ENCODE measurements around the gene FAM136A. TPM values are rescaled to one million over a fixed set of nuclear protein-coding genes. Genes with fewer than 3 reads are reported as not detected.
A peak's percentile ranks its signal among the peaks of the same experiment; 100 is the strongest.

The FAM136A gene
- total and polyA plus RNA-seq, 2 of the 13 experiments (the other 11 are each of a cell fraction or from before 2014, with no cell fraction given), result 77.8 to 126 TPM

- TF ChIP-seq BCLAF1 (IDR thresholded peaks at IDR 0.05) (no peak), ZNF878 (CRISPR knock-in tag; IDR thresholded peaks at IDR 0.05) (no peak), SNAPC4 (CRISPR knock-in tag; IDR thresholded peaks at IDR 0.05) (peak; percentile 91), ZKSCAN5 (CRISPR knock-in tag; IDR thresholded peaks at IDR 0.05) (no peak), ZNF563 (CRISPR knock-in tag; IDR thresholded peaks at IDR 0.05) (peak; percentile 81), ZNF766 (CRISPR knock-in tag; IDR thresholded peaks at IDR 0.05; ENCODE audit: borderline replicate concordance) (no peak), GTF3A (CRISPR knock-in tag; conservative IDR thresholded peaks at IDR 0.05) (no peak; the same call in 1 of the 2 replicates), SPEN (CRISPR knock-in tag; IDR thresholded peaks at IDR 0.05; ENCODE audit: low read depth) (peak; percentile 79), ZNF18 (CRISPR knock-in tag; IDR thresholded peaks at IDR 0.05; ENCODE audit: insufficient replicate concordance) (peak; percentile 93), ZSCAN29 (CRISPR knock-in tag; conservative IDR thresholded peaks at IDR 0.05) (no peak), GATAD1 (CRISPR knock-in tag; IDR thresholded peaks at IDR 0.05) (peak; percentile 46; the same call in 1 of the 2 replicates), CEBPB (IDR thresholded peaks at IDR 0.05; ENCODE audit: borderline replicate concordance, low read depth, low read length) (peak; percentile 64; the same call in 1 of the 2 replicates), ZBTB7A (CRISPR knock-in tag; IDR thresholded peaks at IDR 0.05) (0 out of 2 replicates have a peak, but pooled peaks have one; percentile 62), ZNF567 (CRISPR knock-in tag; IDR thresholded peaks at IDR 0.05; ENCODE audit: borderline replicate concordance) (no peak), NFIB (CRISPR knock-in tag; IDR thresholded peaks at IDR 0.05; ENCODE audit: borderline replicate concordance) (no peak), ZNF784 (CRISPR knock-in tag; IDR thresholded peaks at IDR 0.05; ENCODE audit: borderline replicate concordance) (peak; percentile 54; the same call in 1 of the 2 replicates), TGIF2 (CRISPR knock-in tag; IDR thresholded peaks at IDR 0.05) (peak; percentile 14; the same call in 1 of the 2 replicates), SRF (IDR thresholded peaks at IDR 0.05; ENCODE audit: low read depth, low read length) (no peak), ZNF337 (CRISPR knock-in tag; IDR thresholded peaks at IDR 0.05; ENCODE audit: borderline replicate concordance, low read depth) (no peak)
Observed at GRCh38 chr2:70248181-70248847, 53.6 kb downstream of the FAM136A start, which contains the start of gene TIA1 (continued).

All from HepG2 (cell line).